HEK293 (cell line): Measurements from ENCODE around the gene DNA2.
"Not testable (repeated sequence)": the region's sequence is repeated elsewhere in the genome, so short reads cannot be mapped to it uniquely, and the experiment has no call there.

ENCODE experiments used
- TRIM28 ChIP-seq: IDR thresholded peaks from 2 replicates; pipeline ENCODE4 v1.6.1; 2011; ENCODE audit warnings: low read length, control low read depth, borderline replicate concordance
- ZBTB26 ChIP-seq: fragments of 450-650 bp; formaldehyde crosslinking; optimal IDR thresholded peaks from 2 replicates; pipeline ENCODE3; 2016; ENCODE audit warnings: missing biosample characterization, mild to moderate bottlenecking, missing genetic modification characterization
- ZFP3 ChIP-seq: fragments of 450-650 bp; formaldehyde crosslinking; IDR thresholded peaks from 2 replicates; pipeline ENCODE4 v1.5.1; 2016; ENCODE audit warnings: low read depth, missing biosample characterization, missing genetic modification characterization
- ZNF292 ChIP-seq: fragments of 450-650 bp; formaldehyde crosslinking; IDR thresholded peaks from 2 replicates; pipeline ENCODE4 v1.5.1; 2016; ENCODE audit warnings: low read depth, missing biosample characterization, missing genetic modification characterization, borderline replicate concordance
- TF ChIP-seq, protein P1 (sequence below): fragments of 450-650 bp; formaldehyde crosslinking; IDR thresholded peaks from 2 replicates; pipeline ENCODE4 v1.5.1; 2016; ENCODE audit warnings: missing biosample characterization, missing genetic modification characterization, borderline replicate concordance

- TF ChIP-seq TRIM28; ZNF292 (tag by site-specific recombination); ZFP3; ZBTB26 (tag by site-specific recombination): not testable (repeated sequence)
- TF ChIP-seq, protein P1, sequence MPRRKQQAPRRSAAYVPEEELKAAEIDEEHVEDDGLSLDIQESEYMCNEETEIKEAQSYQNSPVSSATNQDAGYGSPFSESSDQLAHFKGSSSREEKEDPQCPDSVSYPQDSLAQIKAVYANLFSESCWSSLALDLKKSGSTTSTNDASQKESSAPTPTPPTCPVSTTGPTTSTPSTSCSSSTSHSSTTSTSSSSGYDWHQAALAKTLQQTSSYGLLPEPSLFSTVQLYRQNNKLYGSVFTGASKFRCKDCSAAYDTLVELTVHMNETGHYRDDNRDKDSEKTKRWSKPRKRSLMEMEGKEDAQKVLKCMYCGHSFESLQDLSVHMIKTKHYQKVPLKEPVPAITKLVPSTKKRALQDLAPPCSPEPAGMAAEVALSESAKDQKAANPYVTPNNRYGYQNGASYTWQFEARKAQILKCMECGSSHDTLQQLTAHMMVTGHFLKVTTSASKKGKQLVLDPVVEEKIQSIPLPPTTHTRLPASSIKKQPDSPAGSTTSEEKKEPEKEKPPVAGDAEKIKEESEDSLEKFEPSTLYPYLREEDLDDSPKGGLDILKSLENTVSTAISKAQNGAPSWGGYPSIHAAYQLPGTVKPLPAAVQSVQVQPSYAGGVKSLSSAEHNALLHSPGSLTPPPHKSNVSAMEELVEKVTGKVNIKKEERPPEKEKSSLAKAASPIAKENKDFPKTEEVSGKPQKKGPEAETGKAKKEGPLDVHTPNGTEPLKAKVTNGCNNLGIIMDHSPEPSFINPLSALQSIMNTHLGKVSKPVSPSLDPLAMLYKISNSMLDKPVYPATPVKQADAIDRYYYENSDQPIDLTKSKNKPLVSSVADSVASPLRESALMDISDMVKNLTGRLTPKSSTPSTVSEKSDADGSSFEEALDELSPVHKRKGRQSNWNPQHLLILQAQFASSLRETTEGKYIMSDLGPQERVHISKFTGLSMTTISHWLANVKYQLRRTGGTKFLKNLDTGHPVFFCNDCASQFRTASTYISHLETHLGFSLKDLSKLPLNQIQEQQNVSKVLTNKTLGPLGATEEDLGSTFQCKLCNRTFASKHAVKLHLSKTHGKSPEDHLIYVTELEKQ (tag by site-specific recombination): not testable (repeated sequence)
These were observed 7.0 kb downstream of the DNA2 start for GRCh38 chr10:68464729-68465128.
